Thyroid gland (tissue), 4 donors: ENCODE results near the gene PTPRR. TPM values are rescaled to one million over a fixed set of nuclear protein-coding genes. Genes with fewer than 3 reads are reported as not detected.

Experiments
- DNase-seq, 2 donors: peaks; one replicate each; pipeline ENCODE4 v3.0.0-alpha.2; 2019
- H3K27ac ChIP-seq, 3 donors: fragments of 200-600 bp; sonication (generic); 1 replicate in 2 of 3; 2 replicates in 1 of 3; pipeline ENCODE4 v1.5.1; 2016 to 2019; ENCODE audit warnings: mild to moderate bottlenecking in 1 of 3, moderate library complexity in 1 of 3
- H3K27me3 ChIP-seq: fragments of 200-600 bp; sonication (generic); one replicate; pipeline ENCODE4 v1.5.1; 2019
- H3K36me3 ChIP-seq, 2 donors: fragments of 200-600 bp; sonication (generic); one replicate each; pipeline ENCODE4 v1.5.1; 2016 to 2019
- H3K4me1 ChIP-seq, 2 donors: fragments of 200-600 bp; sonication (generic); one replicate each; pipeline ENCODE4 v1.5.1; 2017 to 2019
- H3K4me3 ChIP-seq, 3 donors: fragments of 200-600 bp; sonication (generic); replicated peaks in 1 of 3; 1 replicate in 2 of 3; 2 replicates in 1 of 3; pipeline ENCODE4 v1.5.1; 2016; ENCODE audit warnings: mild to moderate bottlenecking in 1 of 3
- H3K9me3 ChIP-seq: fragments of 200-600 bp; sonication (generic); one replicate; pipeline ENCODE4 v1.5.1; 2017
- CTCF ChIP-seq, 6 experiments: fragments of 200-600 bp in 3 of 6; fragments of 450-650 bp in 3 of 6; sonication (generic) in 3 of 6; IDR thresholded peaks; one replicate each; pipeline ENCODE4 v1.5.1; 2016 to 2019; ENCODE audit warnings: antibody characterized with exemption in 6 of 6, mild to moderate bottlenecking in 2 of 6, inconsistent platforms in 1 of 6, moderate library complexity in 1 of 6
- POLR2A ChIP-seq, 2 donors: fragments of 450-650 bp; IDR thresholded peaks; one replicate each; pipeline ENCODE4 v1.6.1; 2017; ENCODE audit warnings: antibody characterized with exemption in 2 of 2, mild to moderate bottlenecking in 2 of 2, moderate library complexity in 1 of 2
- WGBS, 2 donors: methylation state at CpG; one replicate each; pipeline ENCODE4 v1.1.5; 2017; 5-methylcytosine and 5-hydroxymethylcytosine counted together
- intact Hi-C: fragments of 100-400 bp; cut with DNase I; formaldehyde crosslinking; loops from one replicate; pipeline ENCODE4 v1.15.1; 2023
- total RNA-seq, 4 donors: library from RNA; depleted of rRNA; stranded (reverse); fragments of >200 nt; gene quantifications; one replicate each; pipeline ENCODE4 v1.2.3, GENCODE V29; 2016

Gene PTPRR
- total RNA-seq, 4 donors from 2014 or later: 0.39 to 0.94 (median 0.67) TPM; not detected in 1

DNA sequence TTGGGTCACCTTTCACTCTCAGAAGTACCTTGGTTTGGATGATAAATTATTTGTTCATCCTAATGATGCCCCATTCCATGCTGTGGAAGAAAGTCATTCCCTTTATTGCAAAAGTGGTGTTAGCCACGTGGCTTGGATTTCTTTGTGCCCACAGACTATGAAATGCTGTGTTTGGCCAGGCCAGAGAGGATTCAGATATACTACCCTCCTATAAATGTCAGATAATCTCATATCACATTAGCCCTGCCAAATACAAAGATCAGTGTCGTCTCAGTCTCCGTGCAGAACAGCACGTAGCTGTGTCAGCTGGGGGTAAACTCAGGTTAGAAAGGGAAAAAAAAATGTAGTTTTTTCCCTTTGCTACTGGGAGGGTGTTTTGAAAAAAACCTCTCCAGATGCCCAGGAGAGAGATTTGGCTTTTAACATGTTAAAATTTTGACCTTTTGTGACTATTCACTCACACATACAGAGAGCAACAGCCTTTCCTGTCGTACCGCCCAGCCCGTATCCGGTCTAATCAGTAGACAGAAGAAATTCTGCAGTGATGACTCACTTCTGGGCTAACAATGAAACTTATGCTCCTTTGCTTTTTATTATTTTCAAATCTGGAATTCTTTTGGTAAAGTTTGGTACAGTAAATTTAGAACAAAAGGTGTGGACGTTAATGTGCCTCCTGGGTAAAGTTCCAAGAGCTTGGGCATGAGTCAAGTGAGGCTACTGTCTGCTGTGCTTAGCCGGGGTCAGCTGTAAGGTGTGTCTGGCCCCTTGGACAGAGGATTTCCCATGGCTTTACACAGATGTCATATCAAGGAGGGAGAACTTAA, 274.8 kb downstream of the PTPRR start:
- H3K4me3 ChIP-seq: no peak overlapping the region

DNA sequence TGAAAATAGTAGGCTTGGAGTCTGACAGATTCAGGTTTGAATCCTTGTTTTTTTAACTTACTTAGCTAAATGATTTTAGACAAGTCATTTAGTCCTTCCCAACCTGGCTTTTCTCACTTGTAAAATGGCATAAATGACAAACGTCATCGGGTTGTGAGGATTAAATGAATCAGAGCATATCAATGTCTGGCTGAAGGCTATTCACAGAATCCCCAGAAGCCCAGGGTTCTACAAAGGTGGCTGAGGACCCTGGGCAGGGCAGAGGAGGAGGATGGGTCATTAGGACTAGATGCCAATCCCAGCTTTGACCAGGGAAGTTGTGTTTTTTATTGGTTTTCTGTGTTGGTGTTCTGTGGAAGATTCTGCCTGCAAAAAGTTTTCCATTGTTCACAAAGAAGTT, 275.7 kb downstream of the PTPRR start:
- H3K4me3 ChIP-seq: no peak overlapping the region
- intact Hi-C loops: no loop called here
- no peak for DNase-seq
- no peaks in the 10 kb centered on the region for H3K36me3 ChIP-seq
- H3K27me3 ChIP-seq: no peaks in the 10 kb centered on the region
- WGBS, 2 donors: 84 to 87% methylated on average over 2 of the region's 2 CpGs
- TF ChIP-seq POLR2A (IDR thresholded peaks at IDR 0.05) (no peak), CTCF (IDR thresholded peaks at IDR 0.05) (no peak)
- no peaks in the 10 kb centered on the region for H3K9me3 ChIP-seq
- no peak overlapping the region for H3K27ac ChIP-seq
- no peaks in the 10 kb centered on the region for H3K4me1 ChIP-seq

More for the DNA sequence above, 274.8 kb downstream of the PTPRR start:
- Histone ChIP-seq H3K27me3 (no peaks in the 10 kb centered on the region), H3K4me1 (no peaks in the 10 kb centered on the region), H3K36me3 (no peaks in the 10 kb centered on the region), H3K27ac (peak overlapping the region in 1 of 3 donors; percentile 6), H3K9me3 (no peaks in the 10 kb centered on the region)
- 54 to 57% methylated on average over 10 of the region's 10 CpGs for WGBS, 2 donors
- intact Hi-C loops: no loop called here
- TF ChIP-seq CTCF (IDR thresholded peaks at IDR 0.05): no peak
- no peak for TF ChIP-seq POLR2A (IDR thresholded peaks at IDR 0.05)
- peak; percentile 20 to 35 for DNase-seq

DNA sequence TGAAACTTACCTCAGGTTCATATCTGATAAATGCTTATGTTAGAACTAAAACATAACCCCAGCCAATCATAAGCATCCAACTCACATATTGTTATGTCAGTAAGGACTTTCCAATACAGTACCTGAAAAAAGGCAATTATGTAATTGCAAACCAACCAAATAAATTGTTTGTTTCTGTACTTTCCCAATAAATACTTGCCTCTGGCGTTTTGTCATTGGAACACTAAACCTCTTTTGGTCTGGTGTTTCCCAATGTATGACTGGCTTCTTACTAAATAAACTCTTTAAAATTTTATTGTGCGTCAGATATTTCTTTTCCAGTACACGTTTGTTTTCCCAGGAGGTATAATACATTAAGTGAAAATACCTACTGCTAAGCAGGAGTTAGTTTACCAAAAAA, 276.6 kb downstream of the PTPRR start:
- intact Hi-C loops: no loop called here
- no peaks in the 10 kb centered on the region for H3K36me3 ChIP-seq
- 81 to 82% methylated on average over 3 of the region's 3 CpGs for whole genome bisulfite sequencing, 2 donors
- H3K9me3 ChIP-seq: no peaks in the 10 kb centered on the region
- no peaks in the 10 kb centered on the region for H3K4me1 ChIP-seq
- TF ChIP-seq POLR2A (IDR thresholded peaks at IDR 0.05) (no peak), CTCF (IDR thresholded peaks at IDR 0.05) (no peak)
- H3K27ac ChIP-seq: no peak overlapping the region
- no peaks in the 10 kb centered on the region for H3K27me3 ChIP-seq
- no peak overlapping the region for H3K4me3 ChIP-seq
- no peak for DNase-seq

GRCh38 chr12:70641691-70642090, 278.8 kb downstream of the PTPRR start:
- no peak for TF ChIP-seq POLR2A (IDR thresholded peaks at IDR 0.05)
- TF ChIP-seq CTCF (IDR thresholded peaks at IDR 0.05): no peak
- no peaks in the 10 kb centered on the region for H3K9me3 ChIP-seq
- intact Hi-C loops: no loop called here
- no peaks in the 10 kb centered on the region for H3K36me3 ChIP-seq
- H3K27ac ChIP-seq: no peak overlapping the region
- H3K4me3 ChIP-seq: no peak overlapping the region
- no peaks in the 10 kb centered on the region for H3K27me3 ChIP-seq
- DNase-seq: no peak
- no peaks in the 10 kb centered on the region for H3K4me1 ChIP-seq
- 59 to 67% methylated on average over 2 of the region's 2 CpGs for WGBS, 2 donors

DNA sequence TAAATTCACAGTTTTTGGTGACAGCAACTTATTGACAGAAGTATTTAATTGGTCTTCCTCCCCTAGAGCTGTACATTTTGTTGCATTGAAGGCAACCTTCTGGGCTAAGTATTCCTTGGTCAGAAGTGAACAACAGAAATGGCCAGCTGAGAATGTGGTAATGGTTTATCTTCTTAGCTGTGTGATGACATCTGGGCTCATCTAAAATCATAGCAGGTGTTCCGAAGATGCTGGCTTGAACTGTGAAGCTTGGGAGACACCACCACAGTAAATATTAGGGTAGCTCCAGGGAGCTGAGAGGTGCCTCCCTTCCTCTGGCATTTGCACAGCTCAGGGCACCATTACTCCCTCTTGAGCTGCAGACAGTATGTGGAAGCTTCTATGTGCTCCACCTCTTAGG, 279.6 kb downstream of the PTPRR start:
- no peaks in the 10 kb centered on the region for H3K9me3 ChIP-seq
- DNase-seq: no peak
- H3K27me3 ChIP-seq: no peaks in the 10 kb centered on the region
- no peaks in the 10 kb centered on the region for H3K4me1 ChIP-seq
- no peak overlapping the region for H3K27ac ChIP-seq
- H3K4me3 ChIP-seq: no peak overlapping the region
- no peaks in the 10 kb centered on the region for H3K36me3 ChIP-seq
- WGBS, 2 donors: 84 to 92% methylated on average over 1 of the region's 1 CpG
- TF ChIP-seq CTCF (IDR thresholded peaks at IDR 0.05) (no peak), POLR2A (IDR thresholded peaks at IDR 0.05) (no peak)
- intact Hi-C loops: no loop called here
